Calu3 (cell line): ENCODE data around the gene TMEM108. TPM values are rescaled to one million over a fixed set of nuclear protein-coding genes. Genes with fewer than 3 reads are reported as not detected.

Experiments used
- BruUV-seq: library from RNA; stranded (reverse); fragments of 400-500 nt; replicated peaks from 2 replicates; lab custom pipeline; 2021; lab: Mats Ljungman, UMichigan
- CTCF ChIA-PET: fragments of 300-600 bp; sonication (Branson Sonifier 250); formaldehyde crosslinking; loops from one replicate; lab custom pipeline; 2022; ENCODE audit warnings: antibody characterized with exemption; lab: Charles Lee
- DNase-seq: peaks from one replicate; pipeline ENCODE4 v3.0.0; 2022
- H3K27ac Mint-ChIP-seq: one replicate; pipeline ENCODE4 v1.8.0; 2022; ENCODE audit warnings: mixed read lengths; ENCODE audit not compliant: unreplicated experiment
- H3K27me3 Mint-ChIP-seq: one replicate; pipeline ENCODE4 v1.8.0; 2022; ENCODE audit warnings: mixed read lengths; ENCODE audit not compliant: unreplicated experiment
- H3K36me3 Mint-ChIP-seq: one replicate; pipeline ENCODE4 v1.8.0; 2022; ENCODE audit warnings: mild to moderate bottlenecking, moderate library complexity, mixed read lengths; ENCODE audit not compliant: insufficient read depth, unreplicated experiment
- H3K4me1 Mint-ChIP-seq: one replicate; pipeline ENCODE4 v1.8.0; 2022; ENCODE audit warnings: mild to moderate bottlenecking, low read depth, mixed read lengths; ENCODE audit not compliant: unreplicated experiment
- H3K4me3 Mint-ChIP-seq: one replicate; pipeline ENCODE4 v1.8.0; 2022; ENCODE audit warnings: mild to moderate bottlenecking, low read depth, moderate library complexity, mixed read lengths; ENCODE audit not compliant: unreplicated experiment
- H3K9me3 Mint-ChIP-seq: one replicate; pipeline ENCODE4 v1.8.0; 2022; ENCODE audit warnings: low read depth, mixed read lengths; ENCODE audit not compliant: unreplicated experiment
- CTCF ChIP-seq: fragments of 200-600 bp; IDR thresholded peaks from one replicate; pipeline ENCODE4 v1.8.0; 2022; ENCODE audit warnings: antibody characterized with exemption; ENCODE audit not compliant: unreplicated experiment
- intact Hi-C: fragments of 100-400 bp; cut with micrococcal nuclease; formaldehyde crosslinking; loops from one replicate; pipeline ENCODE4 v1.10.0; 2022; ENCODE audit not compliant: unreplicated experiment
- total RNA-seq: library from RNA; stranded (reverse); gene quantifications from 2 replicates; pipeline ENCODE4 v1.2.3, GENCODE V29; 2022

The TMEM108 gene
- total RNA-seq, 1 experiment from 2014 or later = not detected

- no peaks in the 10 kb centered on the region for H3K36me3 Mint-ChIP-seq
- DNase-seq = no peak
- intact Hi-C loops = no loop called here
- H3K4me1 Mint-ChIP-seq = no peaks in the 10 kb centered on the region
- H3K27ac Mint-ChIP-seq = no peak overlapping the region
- TF ChIP-seq CTCF = no peak
- peaks cover 51% of the 10 kb centered on the region for H3K27me3 Mint-ChIP-seq
- BruUV-seq = no TSS peak
- H3K4me3 Mint-ChIP-seq = no peak overlapping the region
- H3K9me3 Mint-ChIP-seq = no peaks in the 10 kb centered on the region
- CTCF ChIA-PET = no interaction called here
These were observed 75.3 kb downstream of the TMEM108 start for GRCh38 chr3:133113526-133113925.

- Mint-ChIP-seq H3K9me3 (no peaks in the 10 kb centered on the region), H3K36me3 (no peaks in the 10 kb centered on the region), H3K4me3 (no peak overlapping the region), H3K27ac (no peak overlapping the region), H3K27me3 (peaks cover 52% of the 10 kb centered on the region), H3K4me1 (no peaks in the 10 kb centered on the region)
- no peak for DNase-seq
- no TSS peak for BruUV-seq
- CTCF ChIA-PET = no interaction called here
- intact Hi-C loops = no loop called here
- no peak for TF ChIP-seq CTCF
These were observed 75.9 kb downstream of the TMEM108 start for GRCh38 chr3:133113927-133114597.

- H3K9me3 Mint-ChIP-seq = no peaks in the 10 kb centered on the region
- peaks cover 52% of the 10 kb centered on the region for H3K27me3 Mint-ChIP-seq
- CTCF ChIA-PET = no interaction called here
- intact Hi-C loops = loop anchor here (5.0 kb wide), 1 partner anchor 267 kb away; no protein-coding TSS in a partner anchor
- no peak for DNase-seq
- H3K4me1 Mint-ChIP-seq = no peaks in the 10 kb centered on the region
- no peak overlapping the region for H3K4me3 Mint-ChIP-seq
- no TSS peak for BruUV-seq
- H3K27ac Mint-ChIP-seq = no peak overlapping the region
- no peaks in the 10 kb centered on the region for H3K36me3 Mint-ChIP-seq
- TF ChIP-seq CTCF = no peak
These were observed 77.0 kb downstream of the TMEM108 start for GRCh38 chr3:133115176-133115575.

GRCh38 chr3:133117342-133117741 is 79.2 kb downstream of the TMEM108 start:
- H3K27me3 Mint-ChIP-seq = peaks cover 48% of the 10 kb centered on the region
- no peak for DNase-seq
- H3K36me3 Mint-ChIP-seq = no peaks in the 10 kb centered on the region
- H3K4me1 Mint-ChIP-seq = no peaks in the 10 kb centered on the region
- no TSS peak for BruUV-seq
- H3K27ac Mint-ChIP-seq = no peak overlapping the region
- CTCF ChIA-PET = no interaction called here
- no peak for TF ChIP-seq CTCF
- intact Hi-C loops = loop anchor here (5.0 kb wide), 1 partner anchor 265 kb away; no protein-coding TSS in a partner anchor
- no peak overlapping the region for H3K4me3 Mint-ChIP-seq
- no peaks in the 10 kb centered on the region for H3K9me3 Mint-ChIP-seq
